ENCODE results near the gene ZNF101. TPM values are rescaled to one million over a fixed set of nuclear protein-coding genes. Genes with fewer than 3 reads are reported as not detected.

Gene ZNF101
- total RNA-seq, 2 donors from 2014 or later: 5.3 to 6.7 TPM

- TF ChIP-seq, protein P1, sequence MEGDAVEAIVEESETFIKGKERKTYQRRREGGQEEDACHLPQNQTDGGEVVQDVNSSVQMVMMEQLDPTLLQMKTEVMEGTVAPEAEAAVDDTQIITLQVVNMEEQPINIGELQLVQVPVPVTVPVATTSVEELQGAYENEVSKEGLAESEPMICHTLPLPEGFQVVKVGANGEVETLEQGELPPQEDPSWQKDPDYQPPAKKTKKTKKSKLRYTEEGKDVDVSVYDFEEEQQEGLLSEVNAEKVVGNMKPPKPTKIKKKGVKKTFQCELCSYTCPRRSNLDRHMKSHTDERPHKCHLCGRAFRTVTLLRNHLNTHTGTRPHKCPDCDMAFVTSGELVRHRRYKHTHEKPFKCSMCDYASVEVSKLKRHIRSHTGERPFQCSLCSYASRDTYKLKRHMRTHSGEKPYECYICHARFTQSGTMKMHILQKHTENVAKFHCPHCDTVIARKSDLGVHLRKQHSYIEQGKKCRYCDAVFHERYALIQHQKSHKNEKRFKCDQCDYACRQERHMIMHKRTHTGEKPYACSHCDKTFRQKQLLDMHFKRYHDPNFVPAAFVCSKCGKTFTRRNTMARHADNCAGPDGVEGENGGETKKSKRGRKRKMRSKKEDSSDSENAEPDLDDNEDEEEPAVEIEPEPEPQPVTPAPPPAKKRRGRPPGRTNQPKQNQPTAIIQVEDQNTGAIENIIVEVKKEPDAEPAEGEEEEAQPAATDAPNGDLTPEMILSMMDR (IDR thresholded peaks at IDR 0.05): no peak
- TF ChIP-seq POLR2A (IDR thresholded peaks at IDR 0.05): no peak
- Histone ChIP-seq H3K27ac (no peak overlapping the region), H3K4me3 (no peak overlapping the region), H3K9me3 (no peaks in the 10 kb centered on the region), H3K27me3 (no peaks in the 10 kb centered on the region), H3K36me3 (replicated peaks in 1 of 2; ENCODE audit: insufficient read depth in 1 of 2, low read depth in 2 of 2) (peaks cover 44 to 60% of the 10 kb centered on the region in 2 donors), H3K4me1 (no peaks in the 10 kb centered on the region)
- WGBS, 2 donors: 94 to 96% methylated on average over 12 to 22 of the region's 22 CpGs
- DNase-seq: no peak
- intact Hi-C loops (cut with DNase I): no loop called here
- ATAC-seq: no peak
Observed at GRCh38 chr19:19655051-19655594, 13.5 kb upstream of the ZNF101 start.

- Histone ChIP-seq H3K9me3 (no peaks in the 10 kb centered on the region), H3K36me3 (replicated peaks in 1 of 2; ENCODE audit: insufficient read depth in 1 of 2, low read depth in 2 of 2) (peaks cover 44 to 60% of the 10 kb centered on the region in 2 donors), H3K4me1 (no peaks in the 10 kb centered on the region), H3K27ac (no peak overlapping the region), H3K4me3 (no peak overlapping the region), H3K27me3 (no peaks in the 10 kb centered on the region)
- TF ChIP-seq, protein P1 (IDR thresholded peaks at IDR 0.05): no peak
- no peak for TF ChIP-seq POLR2A (IDR thresholded peaks at IDR 0.05)
- 89 to 92% methylated on average over 12 to 23 of the region's 27 CpGs for WGBS, 2 donors
- ATAC-seq (no peak), DNase-seq (no peak)
- intact Hi-C loops (cut with DNase I): no loop called here
Observed at GRCh38 chr19:19655641-19656343, 12.8 kb upstream of the ZNF101 start.

DNA sequence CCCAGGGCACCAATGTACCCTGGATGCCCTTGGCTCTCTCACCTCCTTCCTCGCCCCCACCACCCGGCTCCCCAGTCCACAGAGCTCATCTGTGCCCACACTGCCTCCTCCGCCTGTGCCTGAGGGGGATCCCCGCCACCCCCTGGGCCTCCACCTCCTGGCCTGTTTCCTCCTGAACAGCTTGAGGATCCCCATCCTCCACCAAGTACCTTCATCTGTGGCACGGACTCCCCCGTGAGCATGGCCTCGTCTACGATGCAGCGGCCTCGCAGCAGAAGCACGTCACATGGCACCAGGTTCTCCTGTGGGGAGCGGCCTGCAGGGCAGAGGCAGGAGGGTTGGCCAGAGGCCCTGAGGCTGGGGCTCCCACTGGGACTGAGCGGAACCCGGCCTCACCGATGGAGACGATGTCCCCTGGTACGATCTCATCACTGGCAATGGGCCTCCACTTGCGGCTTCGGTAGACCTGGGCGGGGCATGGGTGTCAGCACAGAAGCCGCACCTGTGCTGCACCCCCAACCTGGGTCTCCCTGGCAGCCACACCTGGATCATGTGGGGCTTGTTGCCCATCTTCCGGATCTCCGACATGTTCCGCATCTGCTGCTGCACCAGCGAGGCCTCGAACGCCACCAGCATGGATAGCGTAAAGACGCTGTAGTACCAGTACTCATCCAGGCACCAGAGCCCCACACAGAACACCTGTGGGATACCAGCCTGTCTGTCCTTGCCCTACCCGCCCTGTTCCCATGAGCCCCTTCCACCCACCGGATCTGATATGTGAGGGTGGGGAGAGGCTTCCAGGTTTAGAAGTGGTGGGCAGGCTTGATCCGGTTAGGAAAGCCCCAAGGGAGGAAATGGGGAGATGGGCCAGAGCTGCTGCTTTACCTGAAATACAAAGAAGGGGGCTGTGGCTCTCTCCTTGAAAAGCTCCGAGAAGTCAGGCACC lies 11.9 kb upstream of the ZNF101 start:
- H3K4me3 ChIP-seq: no peak overlapping the region
- intact Hi-C loops (cut with DNase I): no loop called here
- no peak overlapping the region for H3K27ac ChIP-seq
- H3K4me1 ChIP-seq: peaks cover 7% of the 10 kb centered on the region
- no peaks in the 10 kb centered on the region for H3K27me3 ChIP-seq
- DNase-seq (no peak), ATAC-seq (no peak)
- H3K36me3 ChIP-seq (replicated peaks in 1 of 2; ENCODE audit: insufficient read depth in 1 of 2, low read depth in 2 of 2): peaks cover 44 to 52% of the 10 kb centered on the region in 2 donors
- WGBS, 2 donors: 96 to 98% methylated on average over 13 to 33 of the region's 33 CpGs
- no peaks in the 10 kb centered on the region for H3K9me3 ChIP-seq
- no peak for TF ChIP-seq POLR2A (IDR thresholded peaks at IDR 0.05)
- TF ChIP-seq, protein P1 (IDR thresholded peaks at IDR 0.05): no peak

DNA sequence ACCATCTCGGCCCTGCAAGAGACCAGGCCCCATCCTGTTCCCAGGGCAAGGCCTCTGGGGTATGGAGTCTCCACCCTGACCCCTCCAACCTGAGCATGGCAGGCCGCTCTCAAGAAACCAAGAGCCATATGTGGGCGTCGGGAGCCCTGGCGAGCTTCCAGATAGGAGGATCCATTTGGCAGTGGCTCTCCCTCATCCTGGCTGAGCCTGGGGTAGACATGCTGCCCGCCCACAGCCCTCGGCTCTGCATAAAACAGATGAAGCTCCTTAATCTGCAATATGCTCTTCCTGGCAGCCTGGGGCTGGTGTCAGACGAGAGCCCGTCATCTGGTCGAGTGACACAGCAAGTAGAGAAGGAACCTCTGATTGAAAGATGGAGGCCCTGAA lies 11.2 kb upstream of the ZNF101 start:
- Histone ChIP-seq H3K27me3 (no peaks in the 10 kb centered on the region), H3K36me3 (replicated peaks in 1 of 2; ENCODE audit: insufficient read depth in 1 of 2, low read depth in 2 of 2) (peaks cover 44 to 51% of the 10 kb centered on the region in 2 donors), H3K27ac (no peak overlapping the region), H3K4me1 (peaks cover 13% of the 10 kb centered on the region), H3K9me3 (no peaks in the 10 kb centered on the region), H3K4me3 (no peak overlapping the region)
- WGBS, 2 donors: 92% methylated on average over 7 to 10 of the region's 10 CpGs
- DNase-seq: no peak
- intact Hi-C loops (cut with DNase I): no loop called here
- no peak for TF ChIP-seq POLR2A (IDR thresholded peaks at IDR 0.05)
- TF ChIP-seq, protein P1 (IDR thresholded peaks at IDR 0.05): no peak
- ATAC-seq: no peak
